Mucosa of rectum (tissue), 2 donors: ENCODE measurements around the gene CDH22.

Source experiments
- H3K27ac ChIP-seq, 2 donors: one replicate each; pipeline ENCODE4 v1.7.0; 2013; ENCODE audit warnings: inconsistent platforms in 2 of 2, low read depth in 2 of 2, low read length in 2 of 2
- H3K27me3 ChIP-seq, 2 donors: one replicate each; pipeline ENCODE4 v1.7.0; 2013; ENCODE audit warnings: low read length in 2 of 2; ENCODE audit not compliant: control insufficient read depth in 2 of 2, insufficient read depth in 2 of 2
- H3K36me3 ChIP-seq, 2 donors: one replicate each; pipeline ENCODE4 v1.7.0; 2013; ENCODE audit warnings: low read length in 2 of 2; ENCODE audit not compliant: control insufficient read depth in 2 of 2, insufficient read depth in 2 of 2
- H3K4me1 ChIP-seq, 2 donors: one replicate each; pipeline ENCODE4 v1.7.0; 2013; ENCODE audit warnings: low read length in 2 of 2, mild to moderate bottlenecking in 1 of 2; ENCODE audit not compliant: control insufficient read depth in 2 of 2, insufficient read depth in 2 of 2
- H3K4me3 ChIP-seq, 2 donors: one replicate each; pipeline ENCODE4 v1.7.0; 2013; ENCODE audit warnings: low read length in 2 of 2
- H3K9ac ChIP-seq, 2 donors: one replicate each; pipeline ENCODE4 v1.7.0; 2013; ENCODE audit warnings: low read length in 2 of 2, low read depth in 1 of 2, mild to moderate bottlenecking in 1 of 2
- H3K9me3 ChIP-seq, 2 donors: one replicate each; pipeline ENCODE4 v1.7.0; 2013; ENCODE audit warnings: low read length in 2 of 2; ENCODE audit not compliant: control insufficient read depth in 2 of 2
- donor health status: healthy.
- donor health status: Normal muscosa, but diverticular disease.

The CDH22 gene

GRCh38 chr20:46323557-46323956, 15.3 kb upstream of the CDH22 start:
- Histone ChIP-seq H3K27me3 (peaks cover 13 to 15% of the 10 kb centered on the region in 2 donors), H3K9ac (no peak overlapping the region), H3K4me1 (no peaks in the 10 kb centered on the region), H3K36me3 (no peaks in the 10 kb centered on the region), H3K4me3 (no peak overlapping the region), H3K27ac (no peak overlapping the region), H3K9me3 (no peaks in the 10 kb centered on the region)

DNA sequence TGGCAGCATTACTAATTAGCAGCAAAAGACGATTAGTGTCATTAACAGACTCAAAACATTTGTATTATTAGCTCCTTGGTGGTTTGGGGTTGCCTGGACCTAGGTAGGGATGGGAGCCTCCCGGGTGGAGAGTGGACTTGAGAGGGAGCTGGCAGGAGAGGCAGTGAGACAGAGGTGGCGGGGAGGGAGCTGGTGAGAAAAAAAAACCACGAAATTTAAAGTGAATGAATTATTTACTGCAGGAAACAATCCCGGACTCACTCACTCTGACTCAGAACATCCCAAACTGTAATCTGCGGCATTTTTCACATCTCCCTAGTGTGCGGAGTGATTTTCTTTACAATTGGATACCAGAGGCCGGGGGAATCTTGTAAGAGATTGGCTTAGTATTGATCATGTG, 14.3 kb upstream of the CDH22 start:
- Histone ChIP-seq H3K9ac (no peak overlapping the region), H3K9me3 (no peaks in the 10 kb centered on the region), H3K27ac (no peak overlapping the region), H3K4me3 (no peak overlapping the region), H3K27me3 (peaks cover 13 to 19% of the 10 kb centered on the region in 2 donors), H3K36me3 (no peaks in the 10 kb centered on the region), H3K4me1 (no peaks in the 10 kb centered on the region)

GRCh38 chr20:46317685-46318177, 9.4 kb upstream of the CDH22 start:
- no peaks in the 10 kb centered on the region for H3K36me3 ChIP-seq
- H3K27me3 ChIP-seq = peaks cover 32 to 52% of the 10 kb centered on the region in 2 donors
- no peak overlapping the region for H3K9ac ChIP-seq
- H3K4me3 ChIP-seq = no peak overlapping the region
- no peaks in the 10 kb centered on the region for H3K9me3 ChIP-seq
- H3K27ac ChIP-seq = no peak overlapping the region
- no peaks in the 10 kb centered on the region for H3K4me1 ChIP-seq

DNA sequence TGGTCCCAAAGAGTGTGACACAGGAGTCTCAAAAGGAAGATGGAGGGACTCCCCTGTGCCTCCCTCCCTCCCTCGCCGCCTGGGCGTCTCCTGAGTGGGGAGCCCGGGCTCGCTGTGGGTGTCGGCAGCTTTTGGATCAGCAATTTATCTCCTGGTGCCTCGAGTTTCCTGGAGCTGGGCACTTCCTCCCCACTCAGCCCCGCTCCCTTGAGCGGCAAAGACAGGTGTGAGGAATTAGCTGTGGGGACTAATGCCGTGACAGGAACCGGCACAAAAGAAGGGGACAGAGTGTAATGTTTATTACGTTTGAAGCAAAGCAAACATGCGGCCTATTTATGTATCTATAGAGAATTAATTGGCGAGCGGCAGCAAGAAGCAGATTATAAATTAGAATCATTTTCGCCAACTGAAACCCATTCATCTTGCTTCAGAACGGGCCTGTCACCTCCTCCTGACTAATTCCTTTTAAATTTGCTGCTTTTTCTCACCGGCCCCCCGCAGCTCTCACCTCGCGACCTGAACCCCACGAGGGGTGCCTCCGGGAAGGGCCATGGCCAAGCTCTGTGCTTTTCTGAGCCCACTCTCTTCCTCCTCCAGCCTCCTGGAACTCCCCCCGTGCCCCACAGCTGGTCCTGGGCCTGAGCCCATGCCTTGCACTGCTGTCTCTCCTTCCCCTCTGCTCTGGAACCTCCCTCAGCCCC, 8.8 kb upstream of the CDH22 start:
- H3K4me1 ChIP-seq = no peaks in the 10 kb centered on the region
- no peak overlapping the region for H3K27ac ChIP-seq
- H3K9ac ChIP-seq = no peak overlapping the region
- no peak overlapping the region for H3K4me3 ChIP-seq
- no peaks in the 10 kb centered on the region for H3K9me3 ChIP-seq
- peaks cover 32 to 54% of the 10 kb centered on the region in 2 donors for H3K27me3 ChIP-seq
- H3K36me3 ChIP-seq = no peaks in the 10 kb centered on the region

GRCh38 chr20:46315311-46315710, 7.0 kb upstream of the CDH22 start:
- Histone ChIP-seq H3K4me1 (no peaks in the 10 kb centered on the region), H3K27ac (no peak overlapping the region), H3K27me3 (peaks cover 50 to 70% of the 10 kb centered on the region in 2 donors), H3K9ac (no peak overlapping the region), H3K4me3 (no peak overlapping the region), H3K36me3 (no peaks in the 10 kb centered on the region), H3K9me3 (no peaks in the 10 kb centered on the region)

DNA sequence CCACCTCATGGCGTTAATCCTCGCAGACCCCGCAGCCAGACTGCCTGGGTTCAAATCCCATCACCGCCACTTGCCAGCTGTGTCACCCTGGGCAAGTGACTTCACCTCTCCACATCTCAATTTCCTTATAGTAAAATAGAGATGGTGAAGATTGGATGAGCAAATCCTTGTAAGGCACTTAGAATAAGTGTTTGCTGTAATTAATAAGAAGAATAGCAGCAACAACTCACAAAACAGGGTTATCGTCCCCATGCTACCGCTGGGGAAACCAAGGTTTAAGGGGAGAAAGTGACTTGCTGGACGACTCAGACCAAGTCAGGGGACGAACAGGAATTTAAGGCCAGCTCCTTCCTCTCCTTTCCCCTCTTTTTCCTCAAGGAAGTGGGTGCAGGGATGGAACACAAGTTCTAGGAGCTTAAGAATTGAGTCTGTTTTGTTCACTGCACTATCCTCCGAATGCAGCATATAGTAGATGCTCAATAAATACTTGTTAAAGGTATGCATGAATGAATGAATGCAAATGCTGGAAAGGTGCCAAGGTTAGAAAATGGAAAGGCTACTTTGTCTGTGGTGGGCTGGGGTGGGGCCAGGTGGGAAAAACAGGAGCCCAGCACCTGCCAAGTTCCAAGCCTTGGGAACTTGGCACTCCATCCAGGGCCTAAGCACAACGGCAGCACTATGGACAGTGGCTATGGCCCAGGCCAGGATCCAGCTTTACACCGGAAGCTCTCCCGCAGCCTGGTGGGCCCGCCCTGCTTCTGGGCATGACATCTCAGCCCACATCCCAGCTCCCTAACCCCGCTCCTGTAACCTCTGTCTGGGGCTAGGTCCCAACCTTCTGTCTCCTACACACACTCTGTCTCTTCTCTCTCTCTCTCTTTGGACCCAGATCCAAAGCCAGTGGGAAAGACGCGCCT, 4.9 kb upstream of the CDH22 start:
- Histone ChIP-seq H3K36me3 (no peaks in the 10 kb centered on the region), H3K4me1 (no peaks in the 10 kb centered on the region), H3K9ac (no peak overlapping the region), H3K4me3 (no peak overlapping the region), H3K27me3 (peaks cover 55 to 81% of the 10 kb centered on the region in 2 donors), H3K27ac (no peak overlapping the region), H3K9me3 (no peaks in the 10 kb centered on the region)

- Histone ChIP-seq H3K4me3 (no peak overlapping the region), H3K27me3 (peaks cover 57 to 75% of the 10 kb centered on the region in 2 donors), H3K27ac (no peak overlapping the region), H3K9me3 (no peaks in the 10 kb centered on the region), H3K36me3 (no peaks in the 10 kb centered on the region), H3K4me1 (peaks cover 3 to 5% of the 10 kb centered on the region in 2 donors), H3K9ac (no peak overlapping the region)
Measured at GRCh38 chr20:46312075-46312944, 4.0 kb upstream of the CDH22 start.

DNA sequence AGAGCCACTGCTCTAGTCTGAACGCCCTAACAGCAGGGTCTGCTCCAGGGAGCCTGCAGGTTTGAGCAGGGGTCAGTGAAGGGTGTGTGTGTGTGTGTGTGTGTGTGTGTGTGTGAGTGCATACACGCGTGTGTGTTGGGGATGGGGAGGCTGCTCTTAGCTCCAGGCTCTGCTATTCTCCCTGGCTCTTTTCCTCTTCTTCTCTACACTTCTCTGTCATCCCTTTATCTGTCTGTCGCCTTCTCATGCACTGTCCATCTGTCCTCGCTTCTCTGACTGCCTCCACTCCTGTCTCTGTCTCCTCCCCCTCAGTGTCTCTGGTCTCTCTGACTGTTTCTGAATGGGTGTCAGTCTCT, 3.4 kb upstream of the CDH22 start:
- Histone ChIP-seq H3K9ac (no peak overlapping the region), H3K9me3 (no peaks in the 10 kb centered on the region), H3K4me3 (no peak overlapping the region), H3K4me1 (peaks cover 3 to 6% of the 10 kb centered on the region in 2 donors), H3K27ac (no peak overlapping the region), H3K36me3 (no peaks in the 10 kb centered on the region), H3K27me3 (peaks cover 62 to 79% of the 10 kb centered on the region in 2 donors)

DNA sequence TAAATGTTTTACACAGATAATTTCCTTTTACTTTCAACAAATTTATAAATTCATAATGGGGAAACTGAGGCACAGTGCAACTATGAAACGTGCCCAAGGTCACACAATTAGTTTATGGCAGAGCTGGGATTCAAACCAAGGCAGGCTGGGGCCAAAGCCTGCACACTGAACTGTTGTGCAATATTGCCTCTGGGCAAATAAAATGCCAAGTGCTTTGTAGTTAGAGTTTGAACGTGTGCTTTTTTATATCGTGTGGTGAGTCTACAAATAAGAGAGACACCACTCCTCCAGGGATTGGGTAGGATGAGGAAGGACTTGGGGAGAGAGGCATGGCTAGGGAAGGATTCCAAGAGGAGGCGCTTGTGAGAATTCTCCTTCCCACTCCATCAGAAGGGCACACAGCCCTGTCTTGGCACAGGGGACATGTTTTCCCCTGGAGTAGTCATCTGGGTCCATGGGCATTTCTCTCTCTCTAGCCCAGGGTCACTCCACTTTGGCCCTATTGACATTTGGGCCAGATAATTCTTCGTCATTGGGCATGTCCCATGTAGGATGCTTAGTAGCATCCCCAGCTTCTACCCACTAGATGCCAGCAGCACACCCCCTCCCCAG, 2.8 kb upstream of the CDH22 start:
- Histone ChIP-seq H3K4me1 (peaks cover 3 to 6% of the 10 kb centered on the region in 2 donors), H3K36me3 (no peaks in the 10 kb centered on the region), H3K4me3 (no peak overlapping the region), H3K9me3 (no peaks in the 10 kb centered on the region), H3K9ac (no peak overlapping the region), H3K27ac (no peak overlapping the region), H3K27me3 (peaks cover 68 to 80% of the 10 kb centered on the region in 2 donors)
